T-helper 17 cell (primary cell): ENCODE measurements around the gene HTR1D. TPM values are rescaled to one million over a fixed set of nuclear protein-coding genes. Genes with fewer than 3 reads are reported as not detected.

Source experiments
- ATAC-seq: fragments of 150-1000 bp; cut with Tn5 transposase; 2 replicates; pipeline ENCODE4 v1.10.0; 2021; ENCODE audit warnings: mild to moderate bottlenecking, moderate library complexity
- DNase-seq, 3 donors: peaks; one replicate each; pipeline versions ENCODE4 v3.0.0 to v3.0.0-alpha.2; 2020 to 2021
- H3K9me3 ChIP-seq: one replicate; pipeline ENCODE4 v1.7.0; 2013; ENCODE audit warnings: low read length, mild to moderate bottlenecking; ENCODE audit not compliant: control insufficient read depth, poor library complexity, severe bottlenecking
- H3K27ac Mint-ChIP-seq: one replicate; pipeline ENCODE4 v1.8.0; 2022; ENCODE audit warnings: mild to moderate bottlenecking, moderate library complexity, mixed read lengths
- H3K27me3 Mint-ChIP-seq: one replicate; pipeline ENCODE4 v1.8.0; 2022; ENCODE audit warnings: mixed read lengths
- H3K36me3 Mint-ChIP-seq: one replicate; pipeline ENCODE4 v1.8.0; 2022; ENCODE audit warnings: low read depth, mixed read lengths
- H3K4me1 Mint-ChIP-seq: one replicate; pipeline ENCODE4 v1.8.0; 2022; ENCODE audit warnings: mild to moderate bottlenecking, mixed read lengths
- H3K4me3 Mint-ChIP-seq: one replicate; pipeline ENCODE4 v1.8.0; 2022; ENCODE audit warnings: mild to moderate bottlenecking, moderate library complexity, mixed read lengths
- total RNA-seq, 4 donors: library from RNA in 2 of 4; stranded (reverse) in 2 of 4; gene quantifications; one replicate each; pipeline ENCODE4 v1.2.3 and lab custom pipeline; 2022 to 2026

The HTR1D gene
- total RNA-seq, 2 donors from 2014 or later = not detected

- no peak for DNase-seq
- no peak for ATAC-seq
- Mint-ChIP-seq H3K4me1 (peaks cover 14% of the 10 kb centered on the region), H3K27ac (peak overlapping the region; percentile 86), H3K4me3 (peak overlapping the region; percentile 97), H3K36me3 (peaks cover 4% of the 10 kb centered on the region), H3K27me3 (no peaks in the 10 kb centered on the region)
- H3K9me3 ChIP-seq = no peaks in the 10 kb centered on the region
Measured at GRCh38 chr1:23169195-23169575, 48.1 kb downstream of the HTR1D start.

DNA sequence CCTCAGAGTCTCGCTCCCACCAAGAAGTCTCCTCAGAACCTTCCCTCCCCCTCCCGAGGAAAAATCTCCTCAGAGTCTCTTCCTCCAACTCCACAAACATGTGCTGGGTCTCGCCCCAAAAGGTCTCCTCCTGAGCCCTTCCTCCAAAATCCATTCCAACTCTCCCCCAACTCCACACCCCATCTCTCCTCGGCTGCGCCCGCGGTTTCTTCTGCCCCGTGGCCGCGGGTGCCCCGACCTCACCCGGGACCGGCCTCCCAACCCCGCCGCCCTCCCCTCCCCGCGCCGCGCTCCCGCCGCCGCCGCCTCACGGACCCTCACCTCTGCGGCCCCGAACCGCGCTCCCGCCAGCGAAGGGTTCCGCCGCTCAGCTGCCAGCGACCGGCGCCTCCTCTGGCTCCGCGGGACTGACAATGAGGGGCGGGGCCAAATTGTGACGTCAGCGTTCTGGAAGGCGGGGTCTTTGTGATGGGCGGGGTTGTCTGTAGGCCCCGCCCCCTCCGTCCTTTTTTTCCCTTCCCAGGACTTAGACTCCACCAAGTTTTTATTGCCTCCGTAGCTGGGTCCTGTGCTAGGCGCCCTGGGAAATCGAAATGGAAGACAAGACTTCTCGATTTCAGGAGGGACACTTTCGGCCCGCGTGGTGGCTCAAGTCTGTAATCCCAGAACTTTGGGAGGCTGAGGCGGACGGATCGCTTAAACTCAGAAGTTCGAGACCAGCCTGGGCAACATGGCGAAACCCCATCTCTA lies 48.7 kb downstream of the HTR1D start, which contains the start of gene LUZP1:
Gene LUZP1, minus strand, starts transcription at position 412 of the 750 bp plus-strand sequence.
- peaks cover 4% of the 10 kb centered on the region for H3K36me3 Mint-ChIP-seq
- ATAC-seq (peak; percentile 89), DNase-seq (peak; percentile 75 to 84 (median 79))
- peaks cover 14% of the 10 kb centered on the region for H3K4me1 Mint-ChIP-seq
- H3K27ac Mint-ChIP-seq = peak within 1 kb of the TSS; percentile 86
- H3K27me3 Mint-ChIP-seq = no peaks in the 10 kb centered on the region
- H3K9me3 ChIP-seq = no peaks in the 10 kb centered on the region
- H3K4me3 Mint-ChIP-seq = peak within 1 kb of the TSS; percentile 97

- DNase-seq = peak in 2 of 3 donors; percentile 26 to 31
- no peaks in the 10 kb centered on the region for H3K9me3 ChIP-seq
- Mint-ChIP-seq H3K4me3 (peak overlapping the region; percentile 97), H3K36me3 (peaks cover 4% of the 10 kb centered on the region), H3K27me3 (no peaks in the 10 kb centered on the region), H3K27ac (peak overlapping the region; percentile 86), H3K4me1 (peaks cover 18% of the 10 kb centered on the region)
- peak; percentile 42 for ATAC-seq
Measured at GRCh38 chr1:23168079-23168444, 49.2 kb downstream of the HTR1D start.

- H3K4me1 Mint-ChIP-seq = peaks cover 18% of the 10 kb centered on the region
- H3K27ac Mint-ChIP-seq = no peak overlapping the region
- peak; percentile 18 to 36 (median 34) for DNase-seq
Measured at GRCh38 chr1:23167353-23168078, 49.8 kb downstream of the HTR1D start.

GRCh38 chr1:23166854-23167253 lies 50.4 kb downstream of the HTR1D start:
- Mint-ChIP-seq H3K4me1 (peaks cover 18% of the 10 kb centered on the region), H3K36me3 (peaks cover 4% of the 10 kb centered on the region), H3K27me3 (no peaks in the 10 kb centered on the region), H3K27ac (no peak overlapping the region), H3K4me3 (peak overlapping the region; percentile 97)
- no peaks in the 10 kb centered on the region for H3K9me3 ChIP-seq
- DNase-seq (no peak), ATAC-seq (no peak)

More at GRCh38 chr1:23167353-23168078, 49.8 kb downstream of the HTR1D start:
- peaks cover 4% of the 10 kb centered on the region for H3K36me3 Mint-ChIP-seq
- ATAC-seq = peak; percentile 40
- H3K27me3 Mint-ChIP-seq = no peaks in the 10 kb centered on the region
- peak overlapping the region; percentile 97 for H3K4me3 Mint-ChIP-seq
- no peaks in the 10 kb centered on the region for H3K9me3 ChIP-seq

DNA sequence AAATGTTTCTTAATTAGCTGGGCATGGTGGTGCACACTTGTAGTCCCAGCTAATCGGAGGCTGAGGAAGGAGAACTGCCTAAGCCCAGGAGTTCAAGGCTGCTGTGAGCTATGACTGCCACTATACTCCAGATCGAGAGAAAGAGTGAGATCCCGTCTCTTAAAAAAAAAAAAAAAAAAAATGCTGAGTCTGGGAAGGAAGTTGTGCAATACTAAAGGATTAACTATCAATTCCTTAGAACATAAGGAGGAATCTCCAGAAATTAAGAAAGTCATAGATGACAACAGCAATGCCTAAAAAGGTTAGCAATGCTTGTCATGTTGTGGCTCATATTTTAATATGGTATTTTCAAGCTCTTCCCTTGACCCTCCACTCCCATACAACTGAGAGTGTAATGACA lies 53.9 kb downstream of the HTR1D start:
- H3K9me3 ChIP-seq = no peaks in the 10 kb centered on the region
- no peak for DNase-seq
- H3K27ac Mint-ChIP-seq = no peak overlapping the region
- H3K4me1 Mint-ChIP-seq = peaks cover 22% of the 10 kb centered on the region
- H3K36me3 Mint-ChIP-seq = peaks cover 1% of the 10 kb centered on the region
- no peak overlapping the region for H3K4me3 Mint-ChIP-seq
- ATAC-seq = no peak
- no peaks in the 10 kb centered on the region for H3K27me3 Mint-ChIP-seq

DNA sequence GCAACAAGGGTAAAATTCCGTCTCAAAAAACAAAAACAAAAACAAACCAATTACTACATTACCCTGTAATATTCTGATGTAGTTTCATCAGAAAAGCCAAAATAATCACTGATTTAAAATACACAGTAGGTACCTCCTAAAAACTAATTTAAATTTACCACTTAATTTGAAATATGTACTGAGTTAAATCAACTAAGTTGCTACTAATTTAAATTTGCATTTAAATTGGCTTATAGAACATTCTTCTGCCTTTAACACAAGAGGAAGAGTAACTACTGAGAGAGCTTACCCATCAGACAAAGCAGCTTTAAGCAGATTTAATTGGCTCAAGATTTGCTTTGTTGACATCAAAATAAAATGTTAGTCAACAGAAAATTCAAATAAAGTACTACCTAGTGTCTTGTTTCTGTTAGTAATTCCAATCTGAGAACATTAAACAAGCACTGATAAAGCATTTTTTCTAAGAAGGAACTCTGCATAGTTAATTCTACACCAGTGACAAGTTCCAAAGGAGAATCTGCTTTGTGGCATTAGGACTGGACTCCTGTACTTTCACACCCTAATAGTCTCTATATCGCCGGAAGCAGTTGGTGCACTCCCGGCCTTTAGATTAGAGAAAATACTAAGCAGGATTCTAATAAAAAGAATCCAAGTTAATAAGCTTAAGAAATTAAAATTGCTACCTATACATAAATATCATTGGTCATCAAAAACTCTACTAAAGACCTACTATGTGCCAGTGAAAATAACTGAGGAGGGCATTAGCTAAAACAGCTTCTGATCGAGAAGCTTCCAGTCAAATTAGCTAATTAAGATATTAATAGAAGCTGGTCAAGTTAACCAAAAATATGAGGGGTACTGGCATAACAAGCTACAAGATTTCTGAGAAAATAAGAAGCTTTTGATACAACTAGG lies 57.1 kb downstream of the HTR1D start:
- H3K4me3 Mint-ChIP-seq = no peak overlapping the region
- ATAC-seq (no peak), DNase-seq (no peak)
- no peaks in the 10 kb centered on the region for H3K9me3 ChIP-seq
- no peaks in the 10 kb centered on the region for H3K36me3 Mint-ChIP-seq
- no peaks in the 10 kb centered on the region for H3K27me3 Mint-ChIP-seq
- peaks cover 13% of the 10 kb centered on the region for H3K4me1 Mint-ChIP-seq
- peak overlapping the region; percentile 21 for H3K27ac Mint-ChIP-seq

GRCh38 chr1:23156940-23157339 lies 60.4 kb downstream of the HTR1D start:
- ATAC-seq (no peak), DNase-seq (no peak)
- Mint-ChIP-seq H3K27ac (no peak overlapping the region), H3K36me3 (peaks cover 4% of the 10 kb centered on the region), H3K4me1 (peaks cover 17% of the 10 kb centered on the region), H3K27me3 (no peaks in the 10 kb centered on the region), H3K4me3 (no peak overlapping the region)
- H3K9me3 ChIP-seq = no peaks in the 10 kb centered on the region

- H3K9me3 ChIP-seq = no peaks in the 10 kb centered on the region
- H3K36me3 Mint-ChIP-seq = peaks cover 4% of the 10 kb centered on the region
- peaks cover 26% of the 10 kb centered on the region for H3K4me1 Mint-ChIP-seq
- H3K27ac Mint-ChIP-seq = peak overlapping the region; percentile 3
- DNase-seq = no peak
- no peaks in the 10 kb centered on the region for H3K27me3 Mint-ChIP-seq
- ATAC-seq = no peak
- H3K4me3 Mint-ChIP-seq = no peak overlapping the region
Measured at GRCh38 chr1:23152966-23153684, 64.2 kb downstream of the HTR1D start.

- Mint-ChIP-seq H3K4me3 (no peak overlapping the region), H3K27ac (peak overlapping the region; percentile 47), H3K36me3 (peaks cover 4% of the 10 kb centered on the region), H3K27me3 (no peaks in the 10 kb centered on the region), H3K4me1 (peaks cover 31% of the 10 kb centered on the region)
- DNase-seq (no peak), ATAC-seq (no peak)
- no peaks in the 10 kb centered on the region for H3K9me3 ChIP-seq
Measured at GRCh38 chr1:23150742-23151141, 66.6 kb downstream of the HTR1D start.

- H3K27me3 Mint-ChIP-seq = no peaks in the 10 kb centered on the region
- ATAC-seq (no peak), DNase-seq (no peak)
- no peaks in the 10 kb centered on the region for H3K9me3 ChIP-seq
- peaks cover 4% of the 10 kb centered on the region for H3K36me3 Mint-ChIP-seq
- H3K27ac Mint-ChIP-seq = peak overlapping the region; percentile 47
- H3K4me3 Mint-ChIP-seq = no peak overlapping the region
- peaks cover 31% of the 10 kb centered on the region for H3K4me1 Mint-ChIP-seq
Measured at GRCh38 chr1:23150125-23150524, 67.2 kb downstream of the HTR1D start.

DNA sequence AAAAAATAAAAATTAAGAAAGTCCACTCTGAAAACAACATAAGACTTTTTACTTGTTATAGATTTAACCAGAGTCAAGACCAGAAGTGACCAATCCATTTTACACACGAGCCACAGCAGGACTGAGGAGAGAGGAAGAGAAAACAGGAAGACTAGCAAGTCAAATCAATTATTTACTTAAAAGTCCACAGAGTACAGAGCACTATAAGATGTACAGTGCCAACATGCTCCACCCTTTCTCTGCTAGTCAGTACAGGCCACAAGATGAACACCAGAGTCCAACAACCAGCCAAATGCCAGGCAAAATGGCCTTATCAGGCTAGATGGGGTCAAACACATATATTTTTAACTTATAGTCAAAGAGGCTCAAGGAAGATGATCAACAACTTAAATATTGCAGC lies 68.2 kb downstream of the HTR1D start:
- Mint-ChIP-seq H3K36me3 (peaks cover 2% of the 10 kb centered on the region), H3K4me3 (no peak overlapping the region), H3K27me3 (no peaks in the 10 kb centered on the region), H3K4me1 (peaks cover 34% of the 10 kb centered on the region), H3K27ac (no peak overlapping the region)
- H3K9me3 ChIP-seq = no peaks in the 10 kb centered on the region
- DNase-seq = no peak
- ATAC-seq = no peak
